Esophagus muscularis mucosa (tissue), 4 donors: ENCODE results near the gene JMJD1C. TPM values are rescaled to one million over a fixed set of nuclear protein-coding genes. Genes with fewer than 3 reads are reported as not detected.
"Not testable (repeated sequence)": the region's sequence is repeated elsewhere in the genome, so short reads cannot be mapped to it uniquely, and the experiment has no call there.

ENCODE experiments used
- DNase-seq: peaks from one replicate; pipeline ENCODE4 v3.0.0-alpha.2; 2017; ENCODE audit errors: extremely low spot score
- H3K27ac ChIP-seq, 4 donors: fragments of 200-600 bp; sonication (generic); replicated peaks in 1 of 4; 1 replicate in 3 of 4; 2 replicates in 1 of 4; pipeline ENCODE4 v1.5.1; 2016 to 2019; ENCODE audit warnings: mild to moderate bottlenecking in 1 of 4
- H3K27me3 ChIP-seq, 4 donors: fragments of 200-600 bp; sonication (generic); one replicate each; pipeline versions ENCODE4 v1.5.1 to v1.6.0; 2016 to 2019
- H3K36me3 ChIP-seq, 4 donors: fragments of 200-600 bp; sonication (generic); one replicate each; pipeline ENCODE4 v1.5.1; 2016 to 2019
- H3K4me1 ChIP-seq, 4 donors: fragments of 200-600 bp; sonication (generic); one replicate each; pipeline ENCODE4 v1.5.1; 2016 to 2019
- H3K4me3 ChIP-seq, 4 donors: fragments of 200-600 bp; sonication (generic); 1 replicate in 2 of 4; 2 replicates in 2 of 4; pipeline ENCODE4 v1.5.1; 2016 to 2019; ENCODE audit warnings: mild to moderate bottlenecking in 4 of 4, moderate library complexity in 1 of 4
- H3K9me3 ChIP-seq, 4 donors: fragments of 200-600 bp; sonication (generic); 1 replicate in 3 of 4; 2 replicates in 1 of 4; pipeline ENCODE4 v1.5.1; 2016 to 2019
- EP300 ChIP-seq: sonication (generic); formaldehyde crosslinking; IDR thresholded peaks from one replicate; pipeline ENCODE4 v1.6.1; 2017; ENCODE audit warnings: antibody characterized with exemption
- POLR2A ChIP-seq: fragments of 450-650 bp; IDR thresholded peaks from one replicate; pipeline ENCODE4 v1.6.1; 2017; ENCODE audit warnings: antibody characterized with exemption, moderate library complexity, mild to moderate bottlenecking, low read depth
- POLR2AphosphoS5 ChIP-seq, 2 donors: sonication (generic); formaldehyde crosslinking; IDR thresholded peaks; one replicate each; pipeline ENCODE4 v1.6.1; 2017; ENCODE audit warnings: antibody characterized with exemption in 2 of 2
- WGBS: methylation state at CpG from one replicate; pipeline ENCODE4 v1.1.5; 2018; 5-methylcytosine and 5-hydroxymethylcytosine counted together
- intact Hi-C: fragments of 100-400 bp; cut with DNase I; formaldehyde crosslinking; loops from one replicate; pipeline ENCODE4 v1.15.1; 2023
- total RNA-seq, 4 donors: library from RNA; depleted of rRNA; stranded (reverse); fragments of >200 nt; gene quantifications; one replicate each; pipeline versions ENCODE4 v1.1.0 to v1.2.1, GENCODE V29; 2016
- TF ChIP-seq, protein P1 (sequence below), 3 experiments: fragments of 200-600 bp in 2 of 3; fragments of 450-650 bp in 1 of 3; sonication (generic) in 2 of 3; IDR thresholded peaks; one replicate each; pipeline ENCODE4 v1.5.1; 2017 to 2019; ENCODE audit warnings: antibody characterized with exemption in 3 of 3, mild to moderate bottlenecking in 2 of 3, moderate library complexity in 1 of 3

JMJD1C gene
- total RNA-seq, 4 donors from 2014 or later: 60.3 to 89.7 (median 79.8) TPM

DNA sequence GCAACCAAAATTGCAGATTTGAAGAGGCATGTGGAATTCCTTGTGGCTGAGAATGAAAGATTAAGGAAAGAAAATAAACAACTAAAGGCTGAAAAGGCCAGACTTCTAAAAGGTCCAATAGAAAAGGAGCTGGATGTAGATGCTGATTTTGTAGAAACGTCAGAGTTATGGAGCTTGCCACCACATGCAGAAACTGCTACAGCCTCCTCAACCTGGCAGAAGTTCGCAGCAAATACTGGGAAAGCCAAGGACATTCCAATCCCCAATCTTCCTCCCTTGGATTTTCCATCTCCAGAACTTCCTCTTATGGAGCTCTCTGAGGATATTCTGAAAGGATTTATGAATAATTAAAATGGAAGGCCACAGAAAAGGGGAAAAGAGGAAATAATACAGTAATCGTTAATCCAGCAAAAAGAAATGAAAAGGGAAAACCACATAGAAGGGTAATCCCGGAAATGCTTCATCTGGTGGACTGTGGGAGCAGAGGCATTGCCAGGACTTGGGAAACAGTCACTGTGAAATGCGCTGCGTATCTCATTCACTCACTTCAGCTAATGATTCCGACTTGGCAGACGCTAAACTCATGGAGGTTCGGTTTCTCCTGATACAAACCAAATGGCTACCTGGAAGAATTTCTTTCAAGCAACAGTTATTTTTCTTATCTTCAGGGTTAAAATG is 311.8 kb downstream of the JMJD1C start:
- H3K27me3 ChIP-seq, H3K4me3 ChIP-seq, H3K9me3 ChIP-seq, DNase-seq: not testable (repeated sequence)
- peaks cover 0 to 27% (median 23%) of the 10 kb centered on the region in 4 donors for H3K4me1 ChIP-seq
- H3K27ac ChIP-seq: peak overlapping the region; percentile 8 to 52 (median 49)
- WGBS: 73% methylated on average over 9 of the region's 9 CpGs
- TF ChIP-seq POLR2AphosphoS5 (IDR thresholded peaks at IDR 0.05): peak in 1 of 2 donors; percentile 14
- peaks cover 5 to 44% (median 22%) of the 10 kb centered on the region in 4 donors for H3K36me3 ChIP-seq
- intact Hi-C loops: loop anchor here (10.0 kb wide), 1 partner anchor 69 kb away; no protein-coding TSS in a partner anchor

DNA sequence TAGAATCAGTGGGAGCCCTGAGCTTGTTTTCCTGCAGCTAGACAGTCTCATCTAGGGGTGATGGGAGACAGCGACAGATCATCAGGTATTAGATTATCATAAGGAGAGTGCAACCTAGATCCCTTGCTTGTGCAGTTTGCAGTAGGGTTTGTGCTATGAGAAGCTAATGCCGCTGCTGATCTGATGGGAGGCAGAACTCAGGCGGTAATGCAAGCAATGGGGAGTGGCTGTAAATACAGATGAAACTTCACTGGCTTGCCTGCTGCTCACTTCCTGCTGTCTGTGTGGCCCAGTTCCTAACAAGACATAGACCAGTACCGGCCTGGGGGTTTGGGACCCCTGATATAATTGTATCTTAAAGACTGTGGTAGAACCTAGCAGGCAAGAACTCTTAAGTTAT is 315.0 kb downstream of the JMJD1C start:
- 96% methylated on average over 4 of the region's 4 CpGs for WGBS
- TF ChIP-seq, protein P1, sequence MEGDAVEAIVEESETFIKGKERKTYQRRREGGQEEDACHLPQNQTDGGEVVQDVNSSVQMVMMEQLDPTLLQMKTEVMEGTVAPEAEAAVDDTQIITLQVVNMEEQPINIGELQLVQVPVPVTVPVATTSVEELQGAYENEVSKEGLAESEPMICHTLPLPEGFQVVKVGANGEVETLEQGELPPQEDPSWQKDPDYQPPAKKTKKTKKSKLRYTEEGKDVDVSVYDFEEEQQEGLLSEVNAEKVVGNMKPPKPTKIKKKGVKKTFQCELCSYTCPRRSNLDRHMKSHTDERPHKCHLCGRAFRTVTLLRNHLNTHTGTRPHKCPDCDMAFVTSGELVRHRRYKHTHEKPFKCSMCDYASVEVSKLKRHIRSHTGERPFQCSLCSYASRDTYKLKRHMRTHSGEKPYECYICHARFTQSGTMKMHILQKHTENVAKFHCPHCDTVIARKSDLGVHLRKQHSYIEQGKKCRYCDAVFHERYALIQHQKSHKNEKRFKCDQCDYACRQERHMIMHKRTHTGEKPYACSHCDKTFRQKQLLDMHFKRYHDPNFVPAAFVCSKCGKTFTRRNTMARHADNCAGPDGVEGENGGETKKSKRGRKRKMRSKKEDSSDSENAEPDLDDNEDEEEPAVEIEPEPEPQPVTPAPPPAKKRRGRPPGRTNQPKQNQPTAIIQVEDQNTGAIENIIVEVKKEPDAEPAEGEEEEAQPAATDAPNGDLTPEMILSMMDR (IDR thresholded peaks at IDR 0.05): no peak
- TF ChIP-seq EP300: no peak
- TF ChIP-seq POLR2A: no peak
- no peak for TF ChIP-seq POLR2AphosphoS5 (IDR thresholded peaks at IDR 0.05)
- Histone ChIP-seq H3K27me3 (no peaks in the 10 kb centered on the region), H3K9me3 (no peaks in the 10 kb centered on the region), H3K4me1 (peaks cover 6 to 30% (median 24%) of the 10 kb centered on the region in 4 donors), H3K36me3 (peaks cover 5 to 44% (median 26%) of the 10 kb centered on the region in 4 donors), H3K27ac (no peak overlapping the region), H3K4me3 (no peak overlapping the region)
- no peak for DNase-seq
- intact Hi-C loops: loop anchor here (10.0 kb wide), 1 partner anchor 66 kb away; no protein-coding TSS in a partner anchor

DNA sequence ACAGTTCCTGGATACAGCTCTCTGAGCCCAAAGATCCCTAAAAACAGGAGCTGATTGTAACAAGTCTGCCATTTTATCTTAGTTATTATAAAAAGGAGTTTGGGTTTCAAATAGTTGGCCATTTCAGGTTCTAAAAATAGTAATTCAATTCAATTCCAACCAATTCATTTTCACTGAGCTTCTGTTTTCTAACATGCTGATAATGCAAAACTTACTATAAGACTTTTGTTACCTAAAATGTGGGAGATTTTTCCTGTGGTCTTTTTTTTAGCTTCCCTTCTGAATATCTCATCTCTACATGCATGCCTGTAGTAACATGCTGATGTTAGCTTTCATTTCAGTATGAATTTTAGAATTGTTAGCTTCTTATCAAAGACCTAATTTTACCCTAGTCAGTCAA is 319.3 kb downstream of the JMJD1C start:
- H3K9me3 ChIP-seq: no peaks in the 10 kb centered on the region
- no peak overlapping the region for H3K4me3 ChIP-seq
- peaks cover 6 to 18% (median 16%) of the 10 kb centered on the region in 4 donors for H3K4me1 ChIP-seq
- H3K27ac ChIP-seq: no peak overlapping the region
- peaks cover 0 to 18% (median 3%) of the 10 kb centered on the region in 4 donors for H3K36me3 ChIP-seq
- no peaks in the 10 kb centered on the region for H3K27me3 ChIP-seq
- intact Hi-C loops: no loop called here
- TF ChIP-seq POLR2AphosphoS5 (IDR thresholded peaks at IDR 0.05) (no peak), POLR2A (no peak), EP300 (no peak)
- TF ChIP-seq, protein P1 (IDR thresholded peaks at IDR 0.05): no peak
- no peak for DNase-seq

DNA sequence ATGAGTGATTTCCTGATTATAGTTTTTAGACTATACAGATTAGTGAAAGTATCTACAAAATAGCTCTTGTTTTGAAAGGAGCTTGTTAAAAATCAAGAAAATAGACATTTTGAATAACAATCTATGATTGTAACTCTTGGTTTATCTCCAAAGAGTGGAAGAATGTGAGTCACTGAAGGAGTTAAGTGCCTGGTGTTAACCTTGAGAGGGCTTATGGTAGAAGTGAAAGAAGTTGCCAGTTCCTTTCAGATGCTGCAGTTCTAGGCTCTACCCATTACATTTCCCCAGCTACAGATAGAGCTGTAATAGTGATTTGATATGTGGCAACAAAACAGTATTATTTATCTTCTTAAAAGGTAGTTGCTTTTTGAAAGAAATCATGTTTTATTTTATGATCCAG is 320.0 kb downstream of the JMJD1C start:
- peaks cover 6 to 23% (median 19%) of the 10 kb centered on the region in 4 donors for H3K4me1 ChIP-seq
- H3K4me3 ChIP-seq: no peak overlapping the region
- peaks cover 0 to 17% (median 1%) of the 10 kb centered on the region in 4 donors for H3K36me3 ChIP-seq
- H3K27me3 ChIP-seq: no peaks in the 10 kb centered on the region
- no peak for TF ChIP-seq EP300
- TF ChIP-seq POLR2AphosphoS5 (IDR thresholded peaks at IDR 0.05): no peak
- TF ChIP-seq, protein P1 (IDR thresholded peaks at IDR 0.05): no peak
- no peak for TF ChIP-seq POLR2A
- H3K27ac ChIP-seq: no peak overlapping the region
- H3K9me3 ChIP-seq: no peaks in the 10 kb centered on the region
- intact Hi-C loops: no loop called here
- DNase-seq: no peak

DNA sequence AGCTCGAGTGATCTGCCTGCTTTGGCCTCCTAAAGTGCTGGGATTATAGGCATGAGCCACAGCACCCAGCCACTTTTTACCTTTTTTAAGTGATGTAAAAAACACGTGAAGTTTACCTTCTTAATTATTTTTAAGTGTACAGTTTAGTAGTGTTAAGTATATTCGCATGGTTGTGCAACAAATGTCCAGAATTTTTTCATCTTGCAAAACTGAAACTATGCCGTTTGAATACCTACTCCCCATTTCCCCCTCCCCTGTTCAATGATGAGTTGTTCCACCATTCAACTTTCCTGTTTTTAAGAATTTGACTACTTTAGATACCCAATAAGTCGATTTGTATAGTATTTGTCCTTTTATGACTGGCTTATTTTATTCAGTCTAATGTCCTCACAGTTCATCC is 321.8 kb downstream of the JMJD1C start:
- Histone ChIP-seq H3K9me3 (no peaks in the 10 kb centered on the region), H3K27me3 (no peaks in the 10 kb centered on the region), H3K4me1 (peaks cover 6 to 24% (median 19%) of the 10 kb centered on the region in 4 donors), H3K4me3 (no peak overlapping the region), H3K27ac (no peak overlapping the region), H3K36me3 (peaks cover 0 to 17% (median 0%) of the 10 kb centered on the region in 4 donors)
- no peak for DNase-seq
- intact Hi-C loops: no loop called here
- WGBS: 82% methylated on average over 5 of the region's 5 CpGs
- TF ChIP-seq, protein P1 (IDR thresholded peaks at IDR 0.05): no peak
- no peak for TF ChIP-seq POLR2AphosphoS5 (IDR thresholded peaks at IDR 0.05)
- TF ChIP-seq EP300: no peak
- no peak for TF ChIP-seq POLR2A
